Keratinocyte (primary cell): ENCODE measurements around the gene HK1. TPM values are rescaled to one million over a fixed set of nuclear protein-coding genes. Genes with fewer than 3 reads are reported as not detected.
A peak's percentile ranks its signal among the peaks of the same experiment; 100 is the strongest.

Source experiments
- DNase-seq: peaks from one replicate; pipeline ENCODE4 v3.0.0-alpha.2; 2011; ENCODE audit warnings: low read depth, missing footprints, low spot score
- FAIRE-seq: peaks from 2 replicates; lab custom pipeline; 2011; peaks lifted over from hg19 to GRCh38; lab: Jason Lieb, UNC
- H2AFZ ChIP-seq: 2 replicates; pipeline ENCODE4 v1.6.0; 2012; ENCODE audit warnings: low read length, control low read depth, inconsistent platforms; ENCODE audit not compliant: control insufficient read depth
- H3K27ac ChIP-seq: 2 replicates; pipeline ENCODE4 v1.5.1; 2011; ENCODE audit warnings: low read length; ENCODE audit not compliant: control insufficient read depth, insufficient read depth
- H3K27me3 ChIP-seq: 3 replicates; pipeline ENCODE4 v1.6.0; 2011; ENCODE audit warnings: low read length; ENCODE audit not compliant: control insufficient read depth, insufficient read depth; ENCODE audit errors: extremely low read depth
- H3K36me3 ChIP-seq, 2 experiments: 2 replicates in 1 of 2; 3 replicates in 1 of 2; pipeline ENCODE4 v1.5.1; 2011; ENCODE audit warnings: low read length in 2 of 2, mild to moderate bottlenecking in 1 of 2; ENCODE audit not compliant: control insufficient read depth in 2 of 2, insufficient read depth in 2 of 2; ENCODE audit errors: extremely low read depth in 1 of 2
- H3K4me1 ChIP-seq: 3 replicates; pipeline ENCODE4 v1.5.1; 2011; ENCODE audit warnings: low read length; ENCODE audit not compliant: control insufficient read depth, insufficient read depth; ENCODE audit errors: extremely low read depth
- H3K4me2 ChIP-seq: 3 replicates; pipeline ENCODE4 v1.6.0; 2011; ENCODE audit warnings: low read depth, low read length; ENCODE audit not compliant: control insufficient read depth, insufficient read depth; ENCODE audit errors: extremely low read depth
- H3K4me3 ChIP-seq, 3 experiments: fragments of 200-600 bp in 1 of 3; sonication (generic) in 1 of 3; 2 replicates in 2 of 3; 3 replicates in 1 of 3; pipeline ENCODE4 v1.5.1; 2011 to 2016; ENCODE audit warnings: low read length in 3 of 3, mild to moderate bottlenecking in 3 of 3, control low read depth in 2 of 3, inconsistent platforms in 1 of 3, low read depth in 1 of 3, mixed read lengths in 1 of 3, mixed run types in 1 of 3, moderate library complexity in 1 of 3; ENCODE audit not compliant: control insufficient read depth in 2 of 3, insufficient read depth in 2 of 3; ENCODE audit errors: extremely low read depth in 1 of 3
- H3K79me2 ChIP-seq: 2 replicates; pipeline ENCODE4 v1.6.0; 2012; ENCODE audit warnings: low read length; ENCODE audit not compliant: control insufficient read depth, insufficient read depth
- H3K9ac ChIP-seq: 3 replicates; pipeline ENCODE4 v1.6.0; 2011; ENCODE audit warnings: low read length; ENCODE audit not compliant: control insufficient read depth, insufficient read depth; ENCODE audit errors: extremely low read depth
- H3K9me1 ChIP-seq: 3 replicates; pipeline ENCODE4 v1.6.0; 2011; ENCODE audit warnings: low read length; ENCODE audit not compliant: control insufficient read depth, insufficient read depth; ENCODE audit errors: extremely low read depth
- H3K9me3 ChIP-seq: 2 replicates; pipeline ENCODE4 v1.5.1; 2012; ENCODE audit warnings: low read depth, low read length; ENCODE audit not compliant: control insufficient read depth
- H4K20me1 ChIP-seq: 3 replicates; pipeline ENCODE4 v1.6.0; 2011; ENCODE audit warnings: low read length; ENCODE audit not compliant: control insufficient read depth, insufficient read depth; ENCODE audit errors: extremely low read depth
- CTCF ChIP-seq, 3 experiments: IDR thresholded peaks in 1 of 3; conservative IDR thresholded peaks in 1 of 3; optimal IDR thresholded peaks in 1 of 3; 2 replicates in 2 of 3; 3 replicates in 1 of 3; pipeline versions ENCODE3 to v1.5.1; 2011; ENCODE audit warnings: low read length in 3 of 3, mild to moderate bottlenecking in 3 of 3, moderate library complexity in 2 of 3, control low read depth in 1 of 3, inconsistent platforms in 1 of 3; ENCODE audit not compliant: insufficient read depth in 2 of 3; ENCODE audit errors: extremely low read depth in 1 of 3
- EZH2 ChIP-seq: IDR thresholded peaks from one replicate; pipeline ENCODE4 v1.6.1; 2012; ENCODE audit warnings: inconsistent platforms, mild to moderate bottlenecking, low read length, moderate library complexity
- dilution Hi-C: fragments of 300-500 bp; cut with MboI; formaldehyde crosslinking; loops from one replicate; pipeline ENCODE4 v1.7.0; 2020; ENCODE audit warnings: low sequenced_read_pairs; ENCODE audit not compliant: extremely low pct_ligation_motif_present
- polyA plus RNA-seq, 5 experiments: library from polyadenylated mRNA; depleted of rRNA in 3 of 5; stranded (reverse) in 3 of 5; stranded (forward) in 1 of 5; unstranded in 1 of 5; fragments of >200 nt; gene quantifications; 1 replicate in 1 of 5; 2 replicates in 3 of 5; 3 replicates in 1 of 5; pipeline versions ENCODE4 v1.2.1 to v1.2.3, GENCODE V29; 2011 to 2012; ENCODE audit warnings: missing spikeins in 2 of 5, low read depth in 1 of 5, low replicate concordance in 1 of 5

The HK1 gene
- polyA plus RNA-seq, 1 donor (not counting 4 experiments of a cell fraction or from before 2014, with no cell fraction given) = 106 TPM

- Histone ChIP-seq H3K9me3 (no peaks in the 10 kb centered on the region), H3K27me3 (no peaks in the 10 kb centered on the region), H3K36me3 (peaks cover 0 to 12% of the 10 kb centered on the region in 2 experiments), H2AFZ (peak overlapping the region; percentile 43), H3K79me2 (peaks cover 53% of the 10 kb centered on the region), H3K4me1 (peaks cover 47% of the 10 kb centered on the region), H3K9ac (peak overlapping the region; percentile 85), H3K4me3 (peak overlapping the region; percentile 75 to 98 (median 77)), H3K27ac (peak overlapping the region; percentile 45), H4K20me1 (peaks cover 5% of the 10 kb centered on the region), H3K4me2 (peak overlapping the region; percentile 86), H3K9me1 (no peaks in the 10 kb centered on the region)
- DNase-seq (no peak), FAIRE-seq (no peak)
- dilution Hi-C loops = no loop called here
- TF ChIP-seq CTCF (optimal IDR thresholded peaks at IDR 0.05 in 1 of 3, IDR thresholded peaks at IDR 0.05 in 1 of 3, conservative IDR thresholded peaks at IDR 0.05 in 1 of 3; ENCODE audit: extremely low read depth in 1 of 3, insufficient read depth in 2 of 3, low read length in 3 of 3) (no peak), EZH2 (no peak)
These were observed 40.8 kb downstream of the HK1 start for GRCh38 chr10:69318867-69319727.

GRCh38 chr10:69319841-69320316 is 41.6 kb downstream of the HK1 start:
- Histone ChIP-seq H3K9ac (peak overlapping the region; percentile 85), H3K27me3 (no peaks in the 10 kb centered on the region), H2AFZ (no peak overlapping the region), H3K4me3 (peak overlapping the region; percentile 75 to 98 (median 77)), H3K9me1 (no peaks in the 10 kb centered on the region), H3K79me2 (peaks cover 60% of the 10 kb centered on the region), H3K36me3 (peaks cover 0 to 12% of the 10 kb centered on the region in 2 experiments), H3K9me3 (no peaks in the 10 kb centered on the region), H3K4me2 (peak overlapping the region; percentile 86), H3K27ac (peak overlapping the region; percentile 45), H3K4me1 (peaks cover 47% of the 10 kb centered on the region), H4K20me1 (peaks cover 5% of the 10 kb centered on the region)
- dilution Hi-C loops = no loop called here
- DNase-seq (no peak), FAIRE-seq (no peak)
- TF ChIP-seq EZH2 (no peak), CTCF (optimal IDR thresholded peaks at IDR 0.05 in 1 of 3, IDR thresholded peaks at IDR 0.05 in 1 of 3, conservative IDR thresholded peaks at IDR 0.05 in 1 of 3; ENCODE audit: extremely low read depth in 1 of 3, insufficient read depth in 2 of 3, low read length in 3 of 3) (no peak)
